Stimulated activated CD8-positive, alpha-beta memory T cell treated with anti-CD3 and anti-CD28 coated beads, Interleukin-7, amount 100 ng/mL, for 48 hours (primary cell): ENCODE data around the gene SHANK3.
"Not testable (repeated sequence)": the region's sequence is repeated elsewhere in the genome, so short reads cannot be mapped to it uniquely, and the experiment has no call there.

Experiments used
- DNase-seq, 2 donors: peaks; one replicate each; pipeline ENCODE4 v3.0.0-alpha.2; 2020; ENCODE audit warnings: low read depth in 1 of 2; ENCODE audit errors: extremely low read depth in 1 of 2

The SHANK3 gene

DNA sequence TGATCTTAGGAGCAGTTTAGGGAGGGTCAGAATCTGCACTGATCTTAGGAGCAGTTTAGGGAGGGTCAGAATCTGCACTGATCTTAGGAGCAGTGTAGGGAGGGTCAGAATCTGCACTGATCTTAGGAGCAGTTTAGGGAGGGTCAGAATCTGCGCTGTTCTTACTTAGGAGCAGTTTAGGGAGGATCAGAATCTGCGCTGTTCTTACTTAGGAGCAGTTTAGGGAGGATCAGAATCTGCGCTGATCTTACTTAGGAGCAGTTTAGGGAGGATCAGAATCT is 28.9 kb upstream of the SHANK3 start:
- not testable (repeated sequence) for DNase-seq

DNA sequence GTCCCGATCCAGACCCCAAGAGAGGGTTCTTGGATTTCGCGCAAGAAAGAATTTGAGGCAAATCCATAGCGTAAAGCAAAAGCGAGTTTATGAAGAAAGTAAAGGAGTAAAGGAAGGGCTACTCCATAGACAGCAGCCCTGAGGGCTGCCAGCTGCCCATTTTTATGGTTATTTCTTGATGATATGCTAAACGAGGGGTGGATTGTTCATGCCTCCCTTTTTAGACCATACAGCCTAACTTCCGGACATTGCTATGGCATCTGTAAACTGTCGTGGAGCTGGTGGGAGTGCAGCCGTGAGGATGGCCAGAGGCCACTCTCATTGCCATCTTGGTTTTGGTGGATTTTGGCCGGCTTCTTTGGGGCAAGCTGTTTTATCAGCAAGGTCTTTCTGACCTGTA is 19.4 kb upstream of the SHANK3 start:
- DNase-seq = no peak

DNA sequence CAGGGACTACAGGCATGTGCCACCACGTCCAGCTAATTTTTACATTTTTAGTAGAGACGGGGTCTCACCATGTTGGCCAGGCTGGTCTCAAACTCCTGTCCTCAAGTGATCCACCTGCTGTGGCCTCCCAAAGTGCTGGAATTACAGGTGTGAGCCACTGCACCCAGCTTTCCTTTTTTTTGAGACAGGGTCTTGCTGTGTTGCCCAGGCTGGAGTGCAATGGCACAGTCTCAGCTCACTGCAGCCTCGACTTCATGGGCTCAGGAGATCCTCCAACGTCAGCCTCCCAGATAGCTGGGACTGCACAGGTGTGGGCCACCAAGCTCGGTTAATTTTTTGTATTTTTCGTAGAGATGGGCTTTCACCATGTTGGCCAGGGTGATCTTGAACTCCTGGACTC is 18.0 kb upstream of the SHANK3 start:
- not testable (repeated sequence) for DNase-seq

- no peak for DNase-seq
These were observed 16.2 kb upstream of the SHANK3 start for GRCh38 chr22:50656122-50657070.

DNA sequence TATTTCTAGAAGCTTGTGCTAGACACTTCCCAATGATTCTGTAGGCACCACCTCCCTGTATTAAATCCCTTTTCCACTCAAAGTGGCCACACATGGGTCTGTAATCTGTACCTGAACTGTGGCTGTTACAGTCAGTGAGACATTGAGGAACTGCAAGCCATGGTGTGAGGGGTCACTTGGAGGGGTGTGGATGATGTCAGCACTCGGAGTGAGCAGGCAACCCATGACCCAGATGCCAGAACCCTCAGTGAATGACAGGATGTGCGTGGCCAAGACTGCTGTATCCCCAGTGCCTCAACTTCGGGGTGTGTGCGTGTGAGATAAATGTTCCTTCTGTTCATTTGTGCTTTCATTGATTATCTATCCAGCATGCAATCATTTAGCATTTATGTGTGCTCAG is 14.7 kb upstream of the SHANK3 start:
- DNase-seq = no peak

GRCh38 chr22:50659711-50660110 is 12.9 kb upstream of the SHANK3 start:
- DNase-seq = not testable (repeated sequence)

GRCh38 chr22:50660306-50660705 is 12.3 kb upstream of the SHANK3 start:
- no peak for DNase-seq

DNA sequence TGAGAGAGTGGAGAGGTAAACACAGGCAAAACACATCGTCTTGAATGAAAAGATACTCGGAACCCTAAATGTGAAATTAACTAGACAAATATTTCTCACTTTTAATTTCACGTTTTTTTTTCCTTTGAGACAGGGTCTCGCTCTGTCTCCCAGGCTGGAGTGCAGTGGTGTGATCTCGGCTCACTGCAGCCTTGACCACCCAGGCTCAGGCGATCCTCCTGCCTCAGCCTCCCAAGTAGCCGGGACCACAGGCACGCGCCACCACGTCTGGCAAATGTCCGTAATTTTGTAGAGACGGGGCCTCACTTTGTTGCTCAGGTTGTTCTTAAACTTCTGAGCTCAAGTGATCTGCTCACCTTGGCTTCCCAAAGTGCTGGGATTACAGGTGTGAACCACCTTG is 7.4 kb upstream of the SHANK3 start:
- no peak for DNase-seq

GRCh38 chr22:50665738-50666137 is 6.9 kb upstream of the SHANK3 start:
- no peak for DNase-seq

- no peak for DNase-seq
These were observed 2.1 kb upstream of the SHANK3 start for GRCh38 chr22:50670513-50670912.

- DNase-seq = no peak
These were observed 1.6 kb upstream of the SHANK3 start for GRCh38 chr22:50670914-50671538.

- DNase-seq = no peak
These were observed 982 bp upstream of the SHANK3 start for GRCh38 chr22:50671641-50672040.

GRCh38 chr22:50672041-50672440 is 582 bp upstream of the SHANK3 start:
- no peak for DNase-seq

DNA sequence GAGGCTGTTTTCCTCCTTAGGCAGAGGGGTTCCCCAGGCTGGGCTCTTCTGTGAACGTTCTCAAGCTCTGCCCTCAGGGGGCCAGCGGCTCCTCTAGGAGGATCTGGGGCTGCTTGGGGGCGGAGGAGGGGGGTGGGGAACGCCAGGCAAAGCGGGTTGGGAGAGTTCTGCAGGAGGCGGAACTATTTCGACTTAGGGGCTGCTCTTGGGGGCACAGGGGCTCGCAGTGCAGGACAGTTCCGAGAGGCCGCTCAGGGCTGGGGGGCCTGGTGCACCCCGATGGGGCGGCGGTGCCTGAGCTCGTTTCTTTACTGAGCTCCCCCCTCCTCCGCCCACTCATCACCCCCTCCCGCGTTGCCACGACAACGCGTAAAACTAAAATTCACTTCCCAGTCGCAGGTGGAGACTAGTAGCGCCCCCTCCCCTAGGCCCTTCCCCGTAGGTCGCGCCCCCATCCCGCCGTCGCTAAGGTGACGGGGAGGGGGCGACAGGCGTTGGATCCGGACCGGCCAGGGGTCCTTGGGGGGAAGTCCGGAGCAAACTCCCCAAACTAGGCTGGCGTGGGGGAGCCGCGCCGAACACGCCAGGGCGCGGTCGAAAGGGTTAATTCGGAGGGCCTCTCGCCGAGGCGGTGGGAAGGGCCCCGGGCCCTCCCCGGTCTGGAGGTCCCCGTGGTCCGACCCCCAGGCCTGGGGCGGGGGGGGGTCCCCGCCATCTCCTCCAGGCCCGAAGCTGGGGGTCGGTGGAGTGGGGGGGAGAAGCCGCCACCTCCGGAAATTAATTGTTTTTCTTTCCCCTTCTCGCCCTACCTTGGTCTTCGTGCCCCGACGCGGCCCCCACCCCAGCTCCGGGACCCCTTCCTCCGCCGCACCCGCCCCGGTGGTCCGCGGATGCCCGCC is 857 bp downstream of the SHANK3 start:
- DNase-seq = no peak

GRCh38 chr22:50674130-50674500 is 1.5 kb downstream of the SHANK3 start:
- no peak for DNase-seq

GRCh38 chr22:50674606-50675552 is 2.3 kb downstream of the SHANK3 start:
- DNase-seq = no peak

DNA sequence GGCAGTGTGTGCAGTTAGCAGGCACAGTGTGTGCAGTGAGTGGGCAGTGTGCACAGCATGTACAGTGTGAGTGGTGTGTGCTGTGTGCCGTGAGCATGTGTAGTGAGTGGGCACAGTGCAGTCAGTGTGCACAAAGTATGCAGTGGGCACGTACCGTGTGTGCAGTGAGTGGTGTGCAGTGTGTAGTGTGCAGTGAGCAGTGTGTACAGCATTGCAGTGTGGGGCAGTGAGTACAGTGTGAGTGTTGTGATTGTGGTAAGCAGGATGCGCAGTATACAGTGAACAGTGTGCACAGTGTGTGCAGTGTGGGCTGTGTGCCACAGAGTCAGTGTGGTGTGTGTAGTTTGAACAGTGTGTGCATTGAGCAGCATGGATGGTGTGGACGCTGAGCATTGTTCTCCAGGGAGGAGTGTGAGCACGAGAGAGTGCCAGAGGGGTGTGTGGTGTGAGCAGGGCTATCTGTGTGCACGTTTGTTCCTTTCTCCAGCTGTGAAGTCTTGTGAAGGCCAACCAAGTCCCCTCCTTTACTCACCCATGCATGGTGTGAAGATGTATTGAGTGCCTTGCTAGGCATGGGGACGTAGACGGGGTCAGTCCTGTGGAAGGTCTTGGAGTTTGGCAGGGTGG is 3.0 kb downstream of the SHANK3 start:
- no peak for DNase-seq

DNA sequence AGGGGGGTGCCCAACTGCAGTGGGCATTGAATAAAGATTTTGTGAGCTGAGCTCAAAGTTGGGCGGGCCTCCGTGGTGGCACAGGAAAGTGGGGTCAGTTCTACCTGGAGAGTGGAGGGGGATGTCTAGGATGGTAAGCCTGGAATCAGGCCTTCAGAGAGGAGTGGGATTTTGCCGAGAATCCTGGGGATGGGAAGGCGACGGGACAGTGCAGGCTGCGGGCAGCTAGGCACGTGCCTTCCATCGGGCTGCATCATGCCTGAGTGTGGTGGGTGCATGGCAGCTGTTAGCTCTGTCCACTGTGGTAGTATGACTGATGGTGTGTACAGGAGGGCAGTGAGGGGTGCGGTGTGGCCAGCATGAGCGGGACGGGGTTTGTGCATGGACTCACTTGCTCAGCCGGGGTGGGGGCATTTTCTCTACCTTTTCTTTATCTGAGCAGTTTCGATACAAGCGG is 3.6 kb downstream of the SHANK3 start:
- DNase-seq = no peak

- no peak for DNase-seq
These were observed 4.3 kb downstream of the SHANK3 start for GRCh38 chr22:50676661-50677492.
